Cortex of kidney (tissue), 1 donor: ENCODE measurements around the gene CCDC82.

Experiments
- DNase-seq: peaks from one replicate; lab custom pipeline; 2025; lab: John Stamatoyannopoulos, UW

Gene CCDC82

DNA sequence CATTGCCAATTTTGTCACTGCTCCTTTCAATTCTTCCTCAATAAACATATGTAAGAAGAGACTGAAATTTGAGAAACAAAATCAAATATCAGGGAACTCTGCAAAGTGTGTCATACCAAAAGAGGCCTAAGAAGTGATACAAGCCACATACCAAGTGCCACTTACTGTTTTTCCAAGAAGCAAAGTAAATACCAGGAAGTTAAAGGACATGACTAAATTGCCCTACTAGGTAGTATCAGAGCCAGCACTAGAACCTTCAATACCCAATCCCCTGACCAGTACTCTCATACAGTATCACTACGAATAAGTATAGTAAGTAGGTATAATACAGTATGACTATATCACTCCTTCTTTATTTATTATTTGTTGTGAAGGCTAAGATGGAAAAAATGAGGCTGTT is 60.3 kb downstream of the CCDC82 start:
- DNase-seq = no peak

- DNase-seq = no peak
These were observed 61.2 kb downstream of the CCDC82 start for GRCh38 chr11:96328395-96329010.

DNA sequence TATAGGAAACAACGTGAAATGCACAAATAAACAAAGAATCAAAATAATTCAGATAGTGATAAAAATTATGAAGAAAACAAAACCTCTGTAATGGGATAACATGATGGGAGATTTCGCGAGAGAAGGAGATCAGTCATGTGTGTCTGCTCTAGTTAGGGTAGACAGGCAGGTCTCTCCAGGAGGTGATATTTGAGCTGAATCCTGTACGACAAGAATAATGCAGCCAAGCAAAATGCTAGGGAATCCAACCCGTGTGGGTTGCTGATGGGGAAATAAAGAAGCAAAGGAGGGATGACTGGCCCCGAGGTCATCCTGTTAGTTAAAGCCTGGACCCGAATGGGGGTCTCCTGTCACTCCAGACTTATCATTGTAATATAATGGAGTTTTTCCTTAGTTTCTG is 62.8 kb downstream of the CCDC82 start:
- no peak for DNase-seq

GRCh38 chr11:96324912-96325311 is 64.8 kb downstream of the CCDC82 start:
- no peak for DNase-seq

- DNase-seq = no peak
These were observed 66.1 kb downstream of the CCDC82 start for GRCh38 chr11:96323642-96323985.

DNA sequence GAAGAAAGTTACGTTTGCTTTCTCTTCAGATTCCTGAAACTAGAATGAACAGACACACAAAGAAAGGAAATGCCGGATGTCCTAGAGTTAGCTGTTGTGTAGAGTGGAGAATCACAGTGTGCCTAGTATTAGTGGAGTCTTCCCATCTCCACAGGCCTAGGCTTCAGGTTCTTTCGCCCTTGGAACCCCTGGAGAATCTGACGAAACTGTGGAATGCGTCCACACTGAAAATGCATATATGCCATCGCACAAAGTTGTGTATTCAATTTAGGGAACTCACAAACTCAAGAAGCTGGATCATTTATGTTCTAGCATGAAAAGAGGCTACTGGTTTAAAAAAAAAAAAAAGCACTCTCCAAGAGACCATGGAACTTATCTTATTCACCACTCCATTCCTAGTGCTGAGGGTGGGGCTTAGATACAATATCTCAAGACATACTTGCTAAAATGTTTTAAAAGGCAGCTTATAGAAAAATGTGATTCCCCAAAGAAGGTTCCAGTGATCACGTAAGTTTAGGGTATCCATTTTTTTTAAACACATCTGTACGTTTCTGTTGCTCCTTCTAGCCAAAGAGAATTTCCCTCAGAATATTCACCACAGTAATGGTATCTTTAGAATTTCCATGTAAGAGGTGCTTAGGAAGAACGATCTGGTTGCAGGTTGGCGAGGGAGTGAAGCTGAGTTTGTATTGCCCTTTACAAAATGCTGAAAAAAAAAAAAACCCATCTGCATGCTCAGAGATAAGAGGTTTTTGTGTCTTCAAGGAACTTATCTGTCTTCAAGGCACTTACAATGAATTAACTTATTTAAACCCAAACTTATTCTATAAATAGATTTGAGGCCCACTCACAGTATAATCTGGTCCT is 66.7 kb downstream of the CCDC82 start:
- DNase-seq = no peak

- no peak for DNase-seq
These were observed 68.6 kb downstream of the CCDC82 start for GRCh38 chr11:96321091-96321490.

GRCh38 chr11:96319898-96320656 is 69.6 kb downstream of the CCDC82 start:
- DNase-seq = no peak

GRCh38 chr11:96318850-96319249 is 70.9 kb downstream of the CCDC82 start:
- DNase-seq = no peak

- DNase-seq = no peak
These were observed 71.3 kb downstream of the CCDC82 start for GRCh38 chr11:96318399-96318798.

DNA sequence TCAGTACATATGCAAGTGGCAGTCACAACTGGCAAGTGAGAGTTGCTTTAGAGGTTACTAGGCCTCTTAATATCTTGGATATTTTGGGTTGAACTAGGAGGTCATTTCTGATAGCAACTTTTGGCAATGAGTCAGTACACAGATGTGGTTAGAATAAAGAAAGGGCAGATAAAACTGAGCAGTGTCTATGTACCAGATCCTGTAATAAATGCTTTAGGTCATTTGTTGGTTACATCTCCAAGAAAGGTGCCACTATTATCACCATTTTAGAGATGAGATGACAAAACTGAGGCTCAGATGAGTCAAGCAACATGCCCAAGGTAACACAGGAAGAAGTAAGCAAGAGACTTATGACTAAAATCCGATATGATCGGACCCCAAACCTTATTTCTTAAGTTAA is 71.7 kb downstream of the CCDC82 start:
- DNase-seq = no peak

DNA sequence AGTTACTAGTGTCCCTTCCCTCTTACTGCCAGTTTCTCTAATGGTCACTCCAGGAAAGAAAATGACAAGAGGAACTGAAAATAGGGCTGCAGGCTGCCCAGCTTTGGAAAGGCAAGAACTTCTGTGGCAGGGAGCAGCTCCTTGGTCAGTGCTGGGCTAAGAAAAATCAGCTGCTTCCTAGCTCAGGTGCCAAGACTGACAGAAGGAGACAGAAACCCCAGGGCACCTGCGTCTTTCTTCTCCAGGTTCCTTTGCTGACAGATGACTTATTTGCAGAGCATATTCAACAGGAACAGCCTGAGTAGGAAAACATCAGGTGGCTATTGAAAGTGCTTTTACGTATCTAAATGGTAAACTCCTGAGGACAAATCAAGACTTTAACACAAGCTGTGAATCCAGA is 72.1 kb downstream of the CCDC82 start:
- DNase-seq = no peak

GRCh38 chr11:96316869-96317268 is 72.8 kb downstream of the CCDC82 start:
- DNase-seq = no peak

- no peak for DNase-seq
These were observed 74.2 kb downstream of the CCDC82 start for GRCh38 chr11:96315476-96315875.

GRCh38 chr11:96314326-96315020 is 75.2 kb downstream of the CCDC82 start:
- no peak for DNase-seq

DNA sequence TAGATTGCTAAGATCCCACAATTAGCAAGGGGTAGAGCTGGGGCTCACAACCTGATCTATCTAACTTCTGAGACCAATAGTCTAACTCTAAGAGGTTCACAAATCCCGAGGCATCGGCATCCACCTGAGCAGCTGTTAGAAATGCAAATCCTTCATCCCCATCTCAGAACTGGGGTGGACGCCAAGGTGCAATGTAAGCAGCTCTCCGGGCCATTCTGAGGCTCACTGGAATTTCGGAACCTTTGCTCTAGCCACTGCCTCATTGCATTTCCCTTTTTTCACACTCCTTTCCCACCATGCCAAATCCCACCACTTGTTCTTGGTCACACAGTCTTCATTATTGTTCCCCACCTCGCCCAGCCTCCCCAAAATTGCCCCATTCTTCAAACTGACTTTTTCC is 76.5 kb downstream of the CCDC82 start:
- no peak for DNase-seq

DNA sequence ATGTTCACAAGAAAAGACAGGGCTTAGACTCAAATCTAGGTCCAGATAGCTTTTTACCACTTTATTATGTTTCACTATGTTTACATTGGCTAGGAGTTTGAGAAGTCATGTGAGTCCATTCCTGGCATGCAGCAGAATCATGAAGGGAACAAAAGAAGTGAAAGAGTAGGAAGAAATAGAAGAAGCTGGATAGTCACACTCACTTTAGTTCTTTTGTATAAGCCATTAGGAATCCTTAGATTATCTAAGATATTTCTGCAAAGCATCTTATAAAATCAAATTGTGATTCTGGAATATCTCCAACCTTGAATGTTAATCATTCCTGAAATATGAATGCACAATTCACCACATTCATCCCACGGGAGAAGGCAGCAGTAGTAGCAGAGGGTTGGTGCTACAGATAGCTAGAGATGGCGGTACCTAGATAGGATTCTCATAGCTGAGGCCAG is 78.6 kb downstream of the CCDC82 start:
- no peak for DNase-seq

GRCh38 chr11:96310236-96310635 is 79.5 kb downstream of the CCDC82 start:
- no peak for DNase-seq

GRCh38 chr11:96309643-96310017 is 80.1 kb downstream of the CCDC82 start:
- DNase-seq = no peak

DNA sequence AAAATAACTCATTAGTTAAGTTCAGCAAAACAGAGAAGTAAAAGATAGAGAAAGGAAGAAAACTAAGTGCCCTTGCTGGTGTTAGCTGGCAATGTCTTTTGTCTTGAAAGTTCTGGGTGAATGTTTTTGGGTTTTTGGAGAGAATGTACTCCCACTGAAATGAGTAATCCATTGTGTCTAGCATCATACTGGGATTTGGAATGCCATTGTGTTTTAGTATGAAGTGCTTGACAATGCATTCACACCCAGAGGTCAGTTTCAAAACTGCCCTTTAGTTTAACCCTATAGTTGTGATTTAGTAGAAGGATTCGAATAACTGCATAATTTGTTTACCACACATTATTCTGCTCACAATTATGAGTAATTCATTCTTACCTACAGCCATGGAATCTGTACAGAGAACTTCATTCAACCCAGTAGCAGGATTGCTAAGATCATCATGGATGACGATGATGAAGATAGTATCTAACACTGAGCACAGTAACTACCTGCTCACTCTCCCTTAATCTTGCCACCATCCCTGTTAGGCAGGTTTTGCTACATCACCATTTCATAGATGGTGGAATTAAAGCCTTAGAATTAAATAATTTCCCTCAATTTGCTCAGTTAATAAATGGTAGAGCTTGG is 80.6 kb downstream of the CCDC82 start:
- no peak for DNase-seq

- no peak for DNase-seq
These were observed 82.0 kb downstream of the CCDC82 start for GRCh38 chr11:96307776-96308140.
